ENCODE results near the gene SRR.

- TF ChIP-seq, protein P1, sequence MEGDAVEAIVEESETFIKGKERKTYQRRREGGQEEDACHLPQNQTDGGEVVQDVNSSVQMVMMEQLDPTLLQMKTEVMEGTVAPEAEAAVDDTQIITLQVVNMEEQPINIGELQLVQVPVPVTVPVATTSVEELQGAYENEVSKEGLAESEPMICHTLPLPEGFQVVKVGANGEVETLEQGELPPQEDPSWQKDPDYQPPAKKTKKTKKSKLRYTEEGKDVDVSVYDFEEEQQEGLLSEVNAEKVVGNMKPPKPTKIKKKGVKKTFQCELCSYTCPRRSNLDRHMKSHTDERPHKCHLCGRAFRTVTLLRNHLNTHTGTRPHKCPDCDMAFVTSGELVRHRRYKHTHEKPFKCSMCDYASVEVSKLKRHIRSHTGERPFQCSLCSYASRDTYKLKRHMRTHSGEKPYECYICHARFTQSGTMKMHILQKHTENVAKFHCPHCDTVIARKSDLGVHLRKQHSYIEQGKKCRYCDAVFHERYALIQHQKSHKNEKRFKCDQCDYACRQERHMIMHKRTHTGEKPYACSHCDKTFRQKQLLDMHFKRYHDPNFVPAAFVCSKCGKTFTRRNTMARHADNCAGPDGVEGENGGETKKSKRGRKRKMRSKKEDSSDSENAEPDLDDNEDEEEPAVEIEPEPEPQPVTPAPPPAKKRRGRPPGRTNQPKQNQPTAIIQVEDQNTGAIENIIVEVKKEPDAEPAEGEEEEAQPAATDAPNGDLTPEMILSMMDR (IDR thresholded peaks at IDR 0.05): no peak
- TF ChIP-seq POLR2A (IDR thresholded peaks at IDR 0.05): no peak
Measured at GRCh38 chr17:2354311-2354710, 50.6 kb downstream of the SRR start.

All from Peyer's patch (tissue), 4 donors.